ENCODE data around the gene HCAR1.

DNA sequence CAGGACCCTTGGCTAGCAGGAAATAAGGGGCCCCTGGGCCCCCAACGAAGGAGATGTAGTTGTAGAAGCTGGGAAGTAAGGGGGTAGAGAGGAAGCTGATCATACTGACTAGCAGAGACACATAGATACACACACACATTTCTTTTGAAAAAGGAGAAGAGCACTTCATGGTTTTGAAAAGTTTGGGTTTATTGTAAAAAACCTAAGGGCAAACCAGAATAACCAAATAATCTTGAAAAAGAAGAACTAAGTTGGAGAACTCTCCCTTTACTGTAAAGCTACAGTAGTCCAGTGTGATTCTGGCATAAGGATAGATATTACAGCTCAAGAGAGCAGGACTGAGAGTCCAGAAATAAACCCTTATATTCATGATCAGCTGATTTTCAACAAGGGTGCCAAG lies 8.3 kb downstream of the HCAR1 start:
- TF ChIP-seq POLR2A (IDR thresholded peaks at IDR 0.05) (no peak), POLR2AphosphoS5 (IDR thresholded peaks at IDR 0.05) (no peak)
- TF ChIP-seq, protein P1, sequence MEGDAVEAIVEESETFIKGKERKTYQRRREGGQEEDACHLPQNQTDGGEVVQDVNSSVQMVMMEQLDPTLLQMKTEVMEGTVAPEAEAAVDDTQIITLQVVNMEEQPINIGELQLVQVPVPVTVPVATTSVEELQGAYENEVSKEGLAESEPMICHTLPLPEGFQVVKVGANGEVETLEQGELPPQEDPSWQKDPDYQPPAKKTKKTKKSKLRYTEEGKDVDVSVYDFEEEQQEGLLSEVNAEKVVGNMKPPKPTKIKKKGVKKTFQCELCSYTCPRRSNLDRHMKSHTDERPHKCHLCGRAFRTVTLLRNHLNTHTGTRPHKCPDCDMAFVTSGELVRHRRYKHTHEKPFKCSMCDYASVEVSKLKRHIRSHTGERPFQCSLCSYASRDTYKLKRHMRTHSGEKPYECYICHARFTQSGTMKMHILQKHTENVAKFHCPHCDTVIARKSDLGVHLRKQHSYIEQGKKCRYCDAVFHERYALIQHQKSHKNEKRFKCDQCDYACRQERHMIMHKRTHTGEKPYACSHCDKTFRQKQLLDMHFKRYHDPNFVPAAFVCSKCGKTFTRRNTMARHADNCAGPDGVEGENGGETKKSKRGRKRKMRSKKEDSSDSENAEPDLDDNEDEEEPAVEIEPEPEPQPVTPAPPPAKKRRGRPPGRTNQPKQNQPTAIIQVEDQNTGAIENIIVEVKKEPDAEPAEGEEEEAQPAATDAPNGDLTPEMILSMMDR (IDR thresholded peaks at IDR 0.05): no peak

Data from suprapubic skin (tissue), 4 donors.